HepG2 (cell line): ENCODE data around the gene DACH2. TPM values are rescaled to one million over a fixed set of nuclear protein-coding genes. Genes with fewer than 3 reads are reported as not detected.

Experiments
- ATAC-seq: fragments of 200-7000 bp; cut with Tn5 transposase; 3 replicates; pipeline ENCODE4 v1.9.1; 2020; ENCODE audit warnings: mild to moderate bottlenecking, moderate library complexity
- BruUV-seq: library from RNA; stranded (reverse); fragments of 400-500 nt; replicated peaks from 2 replicates; lab custom pipeline; 2021; lab: Mats Ljungman, UMichigan
- CTCF ChIA-PET: fragments of 300-600 bp; formaldehyde crosslinking; extraction: SDS; loops from one replicate; lab custom pipeline; 2021; ENCODE audit warnings: low total read pairs, inconsistent platforms, low intra/inter-chr PET ratio; lab: Yijun Ruan, JAX
- POLR2A ChIA-PET: fragments of 350-600 bp; sonication (Branson Sonifier 250); formaldehyde crosslinking; loops from one replicate; lab custom pipeline; 2020; ENCODE audit warnings: antibody characterized with exemption, inconsistent platforms; lab: Yijun Ruan, JAX
- DNase-seq: peaks from one replicate; pipeline ENCODE4 v3.0.0-alpha.2; 2015; ENCODE audit warnings: low spot score
- FAIRE-seq: peaks from 3 replicates; lab custom pipeline; 2011; peaks lifted over from hg19 to GRCh38; lab: Jason Lieb, UNC
- H2AFZ ChIP-seq: one replicate; pipeline ENCODE4 v1.6.1; 2011; ENCODE audit warnings: low read length, inconsistent platforms
- H3K27ac ChIP-seq: fragments of 300-600 bp; 3 replicates; pipeline ENCODE4 v1.8.0; 2011; ENCODE audit warnings: mixed run types, mild to moderate bottlenecking, mixed read lengths, low read length, inconsistent platforms; ENCODE audit not compliant: insufficient read depth; ENCODE audit errors: extremely low read length
- H3K27me3 ChIP-seq, 2 experiments: fragments of 200-600 bp in 1 of 2; 2 replicates in 1 of 2; 3 replicates in 1 of 2; pipeline versions ENCODE4 v1.6.0 to v1.8.0; 2011; ENCODE audit warnings: low read length in 2 of 2, mild to moderate bottlenecking in 2 of 2, moderate library complexity in 2 of 2, inconsistent platforms in 1 of 2; ENCODE audit not compliant: insufficient read depth in 2 of 2, control insufficient read depth in 1 of 2
- H3K36me3 ChIP-seq, 2 experiments: fragments of 200-600 bp in 1 of 2; replicated peaks in 1 of 2; 2 replicates in 1 of 2; 3 replicates in 1 of 2; pipeline versions ENCODE4 v1.5.1 to v1.8.0; 2011; ENCODE audit warnings: low read length in 2 of 2, inconsistent platforms in 1 of 2; ENCODE audit not compliant: insufficient read depth in 2 of 2, control insufficient read depth in 1 of 2
- H3K4me1 ChIP-seq: 2 replicates; pipeline ENCODE4 v1.5.1; 2012; ENCODE audit warnings: low read length, inconsistent platforms; ENCODE audit not compliant: insufficient read depth
- H3K4me2 ChIP-seq: 2 replicates; pipeline ENCODE4 v1.6.0; 2011; ENCODE audit warnings: low read depth, low read length, inconsistent platforms
- H3K4me3 ChIP-seq, 3 experiments: fragments of 200-600 bp in 1 of 3; sonication (generic), shearing (Covaris generic) in 1 of 3; replicated peaks in 1 of 3; 2 replicates each; pipeline ENCODE4 v1.5.1; 2011 to 2016; ENCODE audit warnings: low read length in 3 of 3, inconsistent platforms in 2 of 3, low read depth in 2 of 3, mild to moderate bottlenecking in 2 of 3, control low read depth in 1 of 3, mixed read lengths in 1 of 3; ENCODE audit not compliant: insufficient read depth in 1 of 3
- H3K79me2 ChIP-seq: one replicate; pipeline ENCODE4 v1.6.1; 2011; ENCODE audit warnings: low read length, inconsistent platforms; ENCODE audit not compliant: insufficient read depth
- H3K9ac ChIP-seq: 2 replicates; pipeline ENCODE4 v1.6.0; 2011; ENCODE audit warnings: mild to moderate bottlenecking, low read depth, low read length, inconsistent platforms; ENCODE audit not compliant: insufficient read depth
- H3K9me3 ChIP-seq: 2 replicates; pipeline ENCODE4 v1.5.1; 2012; ENCODE audit warnings: mild to moderate bottlenecking, low read length
- H4K20me1 ChIP-seq: 2 replicates; pipeline ENCODE4 v1.6.0; 2011; ENCODE audit warnings: inconsistent platforms, mild to moderate bottlenecking, low read length, moderate library complexity; ENCODE audit not compliant: insufficient read depth
- ARID5B ChIP-seq: IDR thresholded peaks from 2 replicates; pipeline ENCODE4 v1.4.0; 2020; ENCODE audit warnings: mild to moderate bottlenecking, missing genetic modification reagents
- CHCHD3 ChIP-seq: sonication (generic); formaldehyde crosslinking; IDR thresholded peaks from 2 replicates; pipeline ENCODE4 v1.8.0; 2022; ENCODE audit warnings: mild to moderate bottlenecking, missing genetic modification reagents, moderate library complexity
- IKZF1 ChIP-seq: fragments of 450-650 bp; IDR thresholded peaks from 2 replicates; pipeline ENCODE4 v1.7.1; 2016
- KDM1A ChIP-seq: IDR thresholded peaks from 2 replicates; pipeline ENCODE4 v1.6.1; 2016; ENCODE audit warnings: missing compliant biosample characterization
- KDM5A ChIP-seq: fragments of 200-600 bp; sonication (generic); IDR thresholded peaks from 2 replicates; pipeline ENCODE4 v1.7.0; 2018; ENCODE audit warnings: antibody characterized with exemption, mild to moderate bottlenecking, low read length, borderline replicate concordance
- MTF1 ChIP-seq: sonication (generic); formaldehyde crosslinking; IDR thresholded peaks from 2 replicates; pipeline ENCODE4 v1.5.0; 2020; ENCODE audit warnings: missing genetic modification reagents
- MXI1 ChIP-seq: IDR thresholded peaks from 3 replicates; pipeline ENCODE4 v1.6.1; 2012; ENCODE audit warnings: low read depth, low read length, inconsistent platforms, borderline replicate concordance
- NBN ChIP-seq: fragments of 450-650 bp; conservative IDR thresholded peaks from 2 replicates; pipeline ENCODE4 v1.6.1; 2017
- NR3C1 ChIP-seq: sonication (generic); formaldehyde crosslinking; IDR thresholded peaks from 2 replicates; pipeline ENCODE4 v1.4.0; 2020; ENCODE audit warnings: missing genetic modification reagents
- RAD21 ChIP-seq: fragments of 450-650 bp; formaldehyde crosslinking; IDR thresholded peaks from 2 replicates; pipeline ENCODE4 v1.5.0; 2020; ENCODE audit warnings: mild to moderate bottlenecking
- SIX1 ChIP-seq: sonication (generic); formaldehyde crosslinking; IDR thresholded peaks from 2 replicates; pipeline ENCODE4 v1.4.0; 2020; ENCODE audit warnings: missing genetic modification reagents, borderline replicate concordance
- ZNF138 ChIP-seq: sonication (generic); formaldehyde crosslinking; IDR thresholded peaks from 2 replicates; pipeline ENCODE4 v1.5.0; 2020; ENCODE audit warnings: mild to moderate bottlenecking, low read depth, missing genetic modification reagents
- ZNF263 ChIP-seq: sonication (generic); formaldehyde crosslinking; IDR thresholded peaks from 2 replicates; pipeline ENCODE4 v1.4.0; 2020; ENCODE audit warnings: missing genetic modification reagents
- ZNF710 ChIP-seq: sonication (generic); formaldehyde crosslinking; IDR thresholded peaks from 2 replicates; pipeline ENCODE4 v1.5.0; 2020; ENCODE audit warnings: mild to moderate bottlenecking, missing genetic modification reagents, borderline replicate concordance
- WGBS: methylation state at CpG from one replicate; pipeline ENCODE4 v1.1.6; 2017; ENCODE audit warnings: low lambda C conversion rate; 5-methylcytosine and 5-hydroxymethylcytosine counted together
- in situ Hi-C: cut with HindIII; loops from 2 replicates; pipeline ENCODE4 v1.10.0; 2017; ENCODE audit warnings: low pct_unique_long_range_greater_than_20kb; ENCODE audit not compliant: extremely low pct_ligation_motif_present
- intact Hi-C: fragments of 100-400 bp; cut with micrococcal nuclease; formaldehyde crosslinking; loops from one replicate; pipeline ENCODE4 v1.10.0; 2022; ENCODE audit not compliant: unreplicated experiment
- polyA plus RNA-seq, 8 experiments: library from polyadenylated mRNA; depleted of rRNA in 3 of 8; stranded (reverse) in 7 of 8; unstranded in 1 of 8; fragments of >200 nt; fragmentation: Illumina TruSeq in 4 of 8; extraction: Trizol in 4 of 8; gene quantifications; 2 replicates each; pipeline versions ENCODE4 v1.2.1 to v1.2.3, GENCODE V29; 2011 to 2016; ENCODE audit warnings: low read depth in 4 of 8, missing spikeins in 1 of 8, mixed read lengths in 1 of 8; ENCODE audit not compliant: insufficient read depth in 1 of 8
- total RNA-seq, 5 experiments: library from RNA; depleted of rRNA; stranded (reverse); fragments of >200 nt; fragmentation: Illumina TruSeq; extraction: Trizol; gene quantifications; 2 replicates each; pipeline ENCODE4 v1.2.3, GENCODE V29; 2016; ENCODE audit warnings: low read depth in 1 of 5

The DACH2 gene
- total and polyA plus RNA-seq, 2 of the 13 experiments (the other 11 are each of a cell fraction or from before 2014, with no cell fraction given): not detected

- no peaks in the 10 kb centered on the region for H4K20me1 ChIP-seq
- no peaks in the 10 kb centered on the region for H3K27me3 ChIP-seq
- in situ Hi-C loops: no loop called here
- FAIRE-seq: no peak
- H3K27ac ChIP-seq: no peak overlapping the region
- no peak overlapping the region for H3K4me2 ChIP-seq
- H3K9me3 ChIP-seq: peaks cover 14% of the 10 kb centered on the region; the same call in 1 of the 2 replicates
- H3K4me1 ChIP-seq: no peaks in the 10 kb centered on the region
- H3K4me3 ChIP-seq: no peak overlapping the region
- POLR2A ChIA-PET: no interaction called here
- CTCF ChIA-PET: no interaction called here
- DNase-seq: no peak
- no peaks in the 10 kb centered on the region for H3K36me3 ChIP-seq
- no peak overlapping the region for H3K9ac ChIP-seq
- intact Hi-C loops: no loop called here
- ATAC-seq: no peak
- TF ChIP-seq IKZF1 (no peak), KDM5A (no peak), KDM1A (no peak), ZNF263 (no peak), CHCHD3 (no peak), ZNF138 (CRISPR knock-in tag) (no peak)
- BruUV-seq: no TSS peak
- H2AFZ ChIP-seq: no peak overlapping the region
- H3K79me2 ChIP-seq: no peaks in the 10 kb centered on the region
- 0% methylated on average over 2 of the region's 6 CpGs for WGBS
These were observed 89.2 kb downstream of the DACH2 start for GRCh38 chrX:86237482-86237881.

GRCh38 chrX:86241547-86241946, 93.3 kb downstream of the DACH2 start:
- Histone ChIP-seq H3K9me3 (peaks cover 15% of the 10 kb centered on the region; the same call in 1 of the 2 replicates), H3K4me1 (no peaks in the 10 kb centered on the region), H3K36me3 (no peaks in the 10 kb centered on the region), H2AFZ (no peak overlapping the region), H3K27ac (no peak overlapping the region), H4K20me1 (no peaks in the 10 kb centered on the region), H3K4me2 (no peak overlapping the region), H3K9ac (no peak overlapping the region), H3K4me3 (no peak overlapping the region), H3K27me3 (no peaks in the 10 kb centered on the region), H3K79me2 (no peaks in the 10 kb centered on the region)
- intact Hi-C loops: no loop called here
- ChIA-PET CTCF (no interaction called here), POLR2A (no interaction called here)
- in situ Hi-C loops: no loop called here
- no peak for DNase-seq
- FAIRE-seq: no peak
- BruUV-seq: no TSS peak
- 94% methylated on average over 1 of the region's 1 CpG for WGBS
- ATAC-seq: no peak
- TF ChIP-seq ARID5B (CRISPR knock-in tag) (no peak), MXI1 (no peak), MTF1 (CRISPR knock-in tag) (no peak), ZNF710 (CRISPR knock-in tag) (no peak), RAD21 (CRISPR knock-in tag) (no peak), SIX1 (no peak), NR3C1 (CRISPR knock-in tag) (no peak), NBN (no peak)
